GM21825 (cell line): Measurements from ENCODE around the gene SPOCK2.
"Not testable (repeated sequence)": the region's sequence is repeated elsewhere in the genome, so short reads cannot be mapped to it uniquely, and the experiment has no call there.

Source experiments
- ATAC-seq: cut with Tn5 transposase; IDR thresholded peaks from one replicate; pipeline ENCODE4 v1.9.1; 2021; ENCODE audit warnings: mild to moderate bottlenecking, moderate library complexity; ENCODE audit not compliant: unreplicated experiment

Gene SPOCK2

GRCh38 chr10:72108004-72108370 is 19.6 kb upstream of the SPOCK2 start:
- not testable (repeated sequence) for ATAC-seq

GRCh38 chr10:72107325-72108003 is 19.1 kb upstream of the SPOCK2 start:
- no peak for ATAC-seq

GRCh38 chr10:72106896-72107295 is 18.5 kb upstream of the SPOCK2 start:
- ATAC-seq: no peak

- ATAC-seq: no peak
Observed at GRCh38 chr10:72106154-72106849, 18.0 kb upstream of the SPOCK2 start.

GRCh38 chr10:72105710-72106109 is 17.4 kb upstream of the SPOCK2 start:
- ATAC-seq: no peak

GRCh38 chr10:72105098-72105475 is 16.7 kb upstream of the SPOCK2 start:
- ATAC-seq: no peak

- ATAC-seq: no peak
Observed at GRCh38 chr10:72104472-72105097, 16.2 kb upstream of the SPOCK2 start.

GRCh38 chr10:72099600-72099921 is 11.2 kb upstream of the SPOCK2 start:
- no peak for ATAC-seq

GRCh38 chr10:72098836-72099599 is 10.7 kb upstream of the SPOCK2 start:
- no peak for ATAC-seq

GRCh38 chr10:72098301-72098835 is 10.0 kb upstream of the SPOCK2 start:
- no peak for ATAC-seq

GRCh38 chr10:72097448-72098300 is 9.3 kb upstream of the SPOCK2 start:
- no peak for ATAC-seq

GRCh38 chr10:72096115-72097000 is 8.0 kb upstream of the SPOCK2 start:
- ATAC-seq: no peak

GRCh38 chr10:72095195-72095594 is 6.8 kb upstream of the SPOCK2 start:
- ATAC-seq: no peak

- no peak for ATAC-seq
Observed at GRCh38 chr10:72094574-72094973, 6.2 kb upstream of the SPOCK2 start.

- ATAC-seq: no peak
Observed at GRCh38 chr10:72093450-72093849, 5.1 kb upstream of the SPOCK2 start.

GRCh38 chr10:72092987-72093386 is 4.6 kb upstream of the SPOCK2 start:
- ATAC-seq: no peak

GRCh38 chr10:72092171-72092924 is 4.0 kb upstream of the SPOCK2 start:
- no peak for ATAC-seq

GRCh38 chr10:72090326-72090725 is 2.0 kb upstream of the SPOCK2 start:
- no peak for ATAC-seq

- ATAC-seq: no peak
Observed at GRCh38 chr10:72089618-72090017, 1.3 kb upstream of the SPOCK2 start.
